Osteoblast (primary cell): ENCODE measurements around the gene PHLPP1. TPM values are rescaled to one million over a fixed set of nuclear protein-coding genes. Genes with fewer than 3 reads are reported as not detected.

Source experiments
- DNase-seq: peaks from one replicate; pipeline ENCODE4 v3.0.0; 2011; ENCODE audit warnings: low spot score, mixed read lengths; ENCODE audit not compliant: insufficient read length; ENCODE audit errors: missing footprints
- H2AFZ ChIP-seq: 2 replicates; pipeline ENCODE4 v1.6.0; 2011; ENCODE audit warnings: mild to moderate bottlenecking, low read length
- H3K27ac ChIP-seq: 2 replicates; pipeline ENCODE4 v1.5.1; 2011; ENCODE audit warnings: mild to moderate bottlenecking, low read depth, low read length, moderate library complexity
- H3K27me3 ChIP-seq: 2 replicates; pipeline ENCODE4 v1.6.0; 2012; ENCODE audit warnings: mild to moderate bottlenecking, control low read depth, inconsistent platforms, low read length, moderate library complexity; ENCODE audit not compliant: insufficient read depth
- H3K36me3 ChIP-seq: 2 replicates; pipeline ENCODE4 v1.5.1; 2011; ENCODE audit warnings: mild to moderate bottlenecking, low read length, control low read depth, moderate library complexity; ENCODE audit not compliant: insufficient read depth
- H3K4me1 ChIP-seq: 2 replicates; pipeline ENCODE4 v1.5.1; 2011; ENCODE audit warnings: mild to moderate bottlenecking, low read length, control low read depth, moderate library complexity; ENCODE audit not compliant: insufficient read depth
- H3K4me2 ChIP-seq: 2 replicates; pipeline ENCODE4 v1.6.0; 2011; ENCODE audit warnings: mild to moderate bottlenecking, low read length; ENCODE audit not compliant: insufficient read depth
- H3K4me3 ChIP-seq: fragments of 200-600 bp; sonication (generic); 3 replicates; pipeline ENCODE4 v1.5.1; 2012; ENCODE audit warnings: mild to moderate bottlenecking, low read length, inconsistent platforms; ENCODE audit not compliant: insufficient read depth
- H3K79me2 ChIP-seq: 2 replicates; pipeline ENCODE4 v1.6.0; 2012; ENCODE audit warnings: mild to moderate bottlenecking, low read length, control low read depth, inconsistent platforms; ENCODE audit not compliant: insufficient read depth
- H3K9me3 ChIP-seq: 2 replicates; pipeline ENCODE4 v1.5.1; 2011; ENCODE audit warnings: low read depth, low read length, control low read depth
- H4K20me1 ChIP-seq: 2 replicates; pipeline ENCODE4 v1.6.0; 2012; ENCODE audit warnings: mild to moderate bottlenecking, low read length, control low read depth; ENCODE audit not compliant: insufficient read depth
- CTCF ChIP-seq: IDR thresholded peaks from 2 replicates; pipeline ENCODE4 v1.5.1; 2011; ENCODE audit warnings: mild to moderate bottlenecking, low read depth, low read length, moderate library complexity; ENCODE audit errors: extremely low read depth
- total RNA-seq: library from RNA; depleted of rRNA; stranded (reverse); fragments of >200 nt; gene quantifications from 2 replicates; pipeline ENCODE4 v1.2.3, GENCODE V29; 2012

The PHLPP1 gene
- total RNA-seq, 1 donor = 6.9 TPM

GRCh38 chr18:62678847-62679485, 36.4 kb upstream of the PHLPP1 start:
- Histone ChIP-seq H4K20me1 (no peaks in the 10 kb centered on the region), H3K27me3 (peaks cover 3% of the 10 kb centered on the region), H3K4me3 (no peak overlapping the region), H3K9me3 (no peaks in the 10 kb centered on the region), H3K36me3 (no peaks in the 10 kb centered on the region), H3K4me2 (no peak overlapping the region), H3K27ac (no peak overlapping the region), H3K79me2 (no peaks in the 10 kb centered on the region), H3K4me1 (no peaks in the 10 kb centered on the region), H2AFZ (no peak overlapping the region)
- TF ChIP-seq CTCF = no peak
- DNase-seq = no peak

GRCh38 chr18:62682371-62682770, 33.0 kb upstream of the PHLPP1 start:
- DNase-seq = no peak
- Histone ChIP-seq H3K27me3 (peaks cover 3% of the 10 kb centered on the region), H3K79me2 (no peaks in the 10 kb centered on the region), H3K9me3 (no peaks in the 10 kb centered on the region), H4K20me1 (no peaks in the 10 kb centered on the region), H2AFZ (no peak overlapping the region), H3K27ac (no peak overlapping the region), H3K4me1 (no peaks in the 10 kb centered on the region), H3K4me3 (no peak overlapping the region), H3K36me3 (no peaks in the 10 kb centered on the region), H3K4me2 (no peak overlapping the region)
- TF ChIP-seq CTCF = no peak

GRCh38 chr18:62683935-62684334, 31.4 kb upstream of the PHLPP1 start:
- no peak overlapping the region for H3K27ac ChIP-seq
- no peak for TF ChIP-seq CTCF
- no peak for DNase-seq
- peaks cover 3% of the 10 kb centered on the region for H3K27me3 ChIP-seq
- H3K4me2 ChIP-seq = no peak overlapping the region
- peaks cover 4% of the 10 kb centered on the region for H3K9me3 ChIP-seq
- H3K36me3 ChIP-seq = no peaks in the 10 kb centered on the region
- H3K79me2 ChIP-seq = no peaks in the 10 kb centered on the region
- H4K20me1 ChIP-seq = no peaks in the 10 kb centered on the region
- no peaks in the 10 kb centered on the region for H3K4me1 ChIP-seq
- no peak overlapping the region for H2AFZ ChIP-seq
- H3K4me3 ChIP-seq = no peak overlapping the region

GRCh38 chr18:62688743-62689317, 26.5 kb upstream of the PHLPP1 start:
- H3K27ac ChIP-seq = no peak overlapping the region
- TF ChIP-seq CTCF = no peak
- H4K20me1 ChIP-seq = no peaks in the 10 kb centered on the region
- H3K9me3 ChIP-seq = peaks cover 13% of the 10 kb centered on the region
- H3K36me3 ChIP-seq = no peaks in the 10 kb centered on the region
- H2AFZ ChIP-seq = no peak overlapping the region
- DNase-seq = no peak
- H3K79me2 ChIP-seq = no peaks in the 10 kb centered on the region
- H3K4me2 ChIP-seq = no peak overlapping the region
- peaks cover 7% of the 10 kb centered on the region for H3K27me3 ChIP-seq
- H3K4me3 ChIP-seq = no peak overlapping the region
- H3K4me1 ChIP-seq = no peaks in the 10 kb centered on the region
